ENCODE data around the gene ST3GAL2.

ST3GAL2 gene

GRCh38 chr16:70475054-70475871, 36.4 kb upstream of the ST3GAL2 start:
- Histone ChIP-seq H3K27ac (replicated peaks) (no peak overlapping the region), H3K27me3 (ENCODE audit: insufficient read depth, poor library complexity, severe bottlenecking) (no peaks in the 10 kb centered on the region), H3K4me3 (replicated peaks; ENCODE audit: insufficient read depth, low read length) (no peak overlapping the region)
- TF ChIP-seq POLR2AphosphoS5 (IDR thresholded peaks at IDR 0.05; ENCODE audit: low read depth): no peak
- no peak for TF ChIP-seq SPI1 (IDR thresholded peaks at IDR 0.05; ENCODE audit: borderline replicate concordance, low read depth)
- TF ChIP-seq, protein P1, sequence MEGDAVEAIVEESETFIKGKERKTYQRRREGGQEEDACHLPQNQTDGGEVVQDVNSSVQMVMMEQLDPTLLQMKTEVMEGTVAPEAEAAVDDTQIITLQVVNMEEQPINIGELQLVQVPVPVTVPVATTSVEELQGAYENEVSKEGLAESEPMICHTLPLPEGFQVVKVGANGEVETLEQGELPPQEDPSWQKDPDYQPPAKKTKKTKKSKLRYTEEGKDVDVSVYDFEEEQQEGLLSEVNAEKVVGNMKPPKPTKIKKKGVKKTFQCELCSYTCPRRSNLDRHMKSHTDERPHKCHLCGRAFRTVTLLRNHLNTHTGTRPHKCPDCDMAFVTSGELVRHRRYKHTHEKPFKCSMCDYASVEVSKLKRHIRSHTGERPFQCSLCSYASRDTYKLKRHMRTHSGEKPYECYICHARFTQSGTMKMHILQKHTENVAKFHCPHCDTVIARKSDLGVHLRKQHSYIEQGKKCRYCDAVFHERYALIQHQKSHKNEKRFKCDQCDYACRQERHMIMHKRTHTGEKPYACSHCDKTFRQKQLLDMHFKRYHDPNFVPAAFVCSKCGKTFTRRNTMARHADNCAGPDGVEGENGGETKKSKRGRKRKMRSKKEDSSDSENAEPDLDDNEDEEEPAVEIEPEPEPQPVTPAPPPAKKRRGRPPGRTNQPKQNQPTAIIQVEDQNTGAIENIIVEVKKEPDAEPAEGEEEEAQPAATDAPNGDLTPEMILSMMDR (IDR thresholded peaks at IDR 0.05; ENCODE audit: insufficient read depth, low read length): no peak
- TF ChIP-seq, protein P2, sequence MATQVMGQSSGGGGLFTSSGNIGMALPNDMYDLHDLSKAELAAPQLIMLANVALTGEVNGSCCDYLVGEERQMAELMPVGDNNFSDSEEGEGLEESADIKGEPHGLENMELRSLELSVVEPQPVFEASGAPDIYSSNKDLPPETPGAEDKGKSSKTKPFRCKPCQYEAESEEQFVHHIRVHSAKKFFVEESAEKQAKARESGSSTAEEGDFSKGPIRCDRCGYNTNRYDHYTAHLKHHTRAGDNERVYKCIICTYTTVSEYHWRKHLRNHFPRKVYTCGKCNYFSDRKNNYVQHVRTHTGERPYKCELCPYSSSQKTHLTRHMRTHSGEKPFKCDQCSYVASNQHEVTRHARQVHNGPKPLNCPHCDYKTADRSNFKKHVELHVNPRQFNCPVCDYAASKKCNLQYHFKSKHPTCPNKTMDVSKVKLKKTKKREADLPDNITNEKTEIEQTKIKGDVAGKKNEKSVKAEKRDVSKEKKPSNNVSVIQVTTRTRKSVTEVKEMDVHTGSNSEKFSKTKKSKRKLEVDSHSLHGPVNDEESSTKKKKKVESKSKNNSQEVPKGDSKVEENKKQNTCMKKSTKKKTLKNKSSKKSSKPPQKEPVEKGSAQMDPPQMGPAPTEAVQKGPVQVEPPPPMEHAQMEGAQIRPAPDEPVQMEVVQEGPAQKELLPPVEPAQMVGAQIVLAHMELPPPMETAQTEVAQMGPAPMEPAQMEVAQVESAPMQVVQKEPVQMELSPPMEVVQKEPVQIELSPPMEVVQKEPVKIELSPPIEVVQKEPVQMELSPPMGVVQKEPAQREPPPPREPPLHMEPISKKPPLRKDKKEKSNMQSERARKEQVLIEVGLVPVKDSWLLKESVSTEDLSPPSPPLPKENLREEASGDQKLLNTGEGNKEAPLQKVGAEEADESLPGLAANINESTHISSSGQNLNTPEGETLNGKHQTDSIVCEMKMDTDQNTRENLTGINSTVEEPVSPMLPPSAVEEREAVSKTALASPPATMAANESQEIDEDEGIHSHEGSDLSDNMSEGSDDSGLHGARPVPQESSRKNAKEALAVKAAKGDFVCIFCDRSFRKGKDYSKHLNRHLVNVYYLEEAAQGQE (IDR thresholded peaks at IDR 0.05; ENCODE audit: insufficient replicate concordance, low read depth): no peak
- no peak for TF ChIP-seq GABPA (IDR thresholded peaks at IDR 0.05; ENCODE audit: low read depth)
- no peak for DNase-seq (ENCODE audit: low read depth in 1 of 2, low spot score in 1 of 2)

- TF ChIP-seq GABPA (IDR thresholded peaks at IDR 0.05; ENCODE audit: low read depth) (no peak), POLR2AphosphoS5 (IDR thresholded peaks at IDR 0.05; ENCODE audit: low read depth) (no peak), SPI1 (IDR thresholded peaks at IDR 0.05; ENCODE audit: borderline replicate concordance, low read depth) (no peak)
- TF ChIP-seq, protein P2 (IDR thresholded peaks at IDR 0.05; ENCODE audit: insufficient replicate concordance, low read depth): no peak
- TF ChIP-seq, protein P1 (IDR thresholded peaks at IDR 0.05; ENCODE audit: insufficient read depth, low read length): no peak
- Histone ChIP-seq H3K4me3 (replicated peaks; ENCODE audit: insufficient read depth, low read length) (no peak overlapping the region), H3K27ac (replicated peaks) (no peak overlapping the region), H3K27me3 (ENCODE audit: insufficient read depth, poor library complexity, severe bottlenecking) (no peaks in the 10 kb centered on the region)
- DNase-seq (ENCODE audit: low read depth in 1 of 2, low spot score in 1 of 2): no peak
Measured at GRCh38 chr16:70474320-70475053, 35.6 kb upstream of the ST3GAL2 start.

DNA sequence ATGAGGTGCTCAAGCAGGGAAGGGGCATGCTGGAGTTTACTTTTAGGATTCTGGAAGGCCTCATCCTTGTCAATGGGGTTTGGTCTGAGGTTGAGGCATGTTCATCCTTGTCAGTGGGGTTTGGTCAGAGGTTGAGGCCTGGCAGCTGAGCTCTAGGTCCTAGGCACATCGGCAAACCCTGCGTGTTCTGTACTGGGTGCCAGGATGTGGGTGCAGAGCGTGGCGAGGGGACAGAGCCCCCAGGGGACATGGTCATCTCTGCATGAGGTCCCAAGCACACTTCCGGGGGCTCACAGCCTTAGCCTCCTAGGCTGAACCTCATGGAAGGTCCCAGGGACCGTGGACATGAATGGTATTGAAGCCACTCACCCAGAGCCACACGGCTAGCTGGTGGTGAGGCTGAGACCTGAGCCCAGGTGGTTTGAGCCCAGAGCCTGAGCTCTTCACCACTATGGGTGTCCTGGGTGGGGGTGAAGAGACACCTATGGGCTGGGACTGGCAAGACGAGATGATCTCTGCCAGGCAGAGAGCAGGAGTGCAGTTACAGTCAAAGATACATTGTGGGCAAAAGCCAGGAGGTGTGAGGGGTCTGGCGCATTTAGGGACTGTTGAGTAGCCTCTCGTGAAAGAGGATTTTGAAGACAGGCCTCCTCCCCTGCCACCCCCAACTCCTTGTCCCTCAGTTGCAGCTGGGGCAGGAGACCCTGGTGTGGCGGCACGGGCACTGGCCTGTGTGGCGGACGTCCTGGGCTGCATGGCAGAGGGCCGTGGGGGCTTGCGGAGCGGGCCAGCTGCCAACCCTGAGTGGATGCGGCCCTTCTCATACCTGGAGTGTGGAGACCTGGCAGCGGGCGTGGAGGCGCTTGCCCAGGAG, 34.8 kb upstream of the ST3GAL2 start:
- TF ChIP-seq GABPA (IDR thresholded peaks at IDR 0.05; ENCODE audit: low read depth) (no peak), SPI1 (IDR thresholded peaks at IDR 0.05; ENCODE audit: borderline replicate concordance, low read depth) (no peak), POLR2AphosphoS5 (IDR thresholded peaks at IDR 0.05; ENCODE audit: low read depth) (no peak)
- TF ChIP-seq, protein P2 (IDR thresholded peaks at IDR 0.05; ENCODE audit: insufficient replicate concordance, low read depth): no peak
- TF ChIP-seq, protein P1 (IDR thresholded peaks at IDR 0.05; ENCODE audit: insufficient read depth, low read length): no peak
- Histone ChIP-seq H3K27ac (replicated peaks) (no peak overlapping the region), H3K4me3 (replicated peaks; ENCODE audit: insufficient read depth, low read length) (no peak overlapping the region), H3K27me3 (ENCODE audit: insufficient read depth, poor library complexity, severe bottlenecking) (no peaks in the 10 kb centered on the region)
- no peak for DNase-seq (ENCODE audit: low read depth in 1 of 2, low spot score in 1 of 2)

Measured in HL-60 (cell line).